K562 (cell line): Measurements from ENCODE around the gene H3-3A. TPM values are rescaled to one million over a fixed set of nuclear protein-coding genes. Genes with fewer than 3 reads are reported as not detected.
"Not testable (repeated sequence)": the region's sequence is repeated elsewhere in the genome, so short reads cannot be mapped to it uniquely, and the experiment has no call there.

Source experiments
- ATAC-seq: fragments of 200-7000 bp; cut with Tn5 transposase; 3 replicates; pipeline ENCODE4 v1.9.1; 2020; ENCODE audit warnings: moderate library complexity
- BruUV-seq: library from RNA; stranded (reverse); fragments of 400-500 nt; replicated peaks from 2 replicates; lab custom pipeline; 2021; lab: Mats Ljungman, UMichigan
- CTCF ChIA-PET: fragments of 300-600 bp; formaldehyde crosslinking; extraction: SDS; loops from one replicate; lab custom pipeline; 2021; ENCODE audit warnings: low intra/inter-chr PET ratio; lab: Yijun Ruan, JAX
- POLR2A ChIA-PET: fragments of 300-600, 350-650 bp; sonication (Branson Sonifier 250); formaldehyde crosslinking; extraction: SDS; loops from one replicate; lab custom pipeline; 2021; ENCODE audit warnings: antibody characterized with exemption, inconsistent platforms; lab: Yijun Ruan, JAX
- DNase-seq, 4 experiments: peaks; one replicate each; pipeline versions ENCODE4 v3.0.0 to v3.0.0-alpha.2; 2011 to 2018; ENCODE audit warnings: low spot score in 3 of 4, mixed read lengths in 3 of 4; ENCODE audit errors: extremely low read depth in 1 of 4
- FAIRE-seq: peaks from 2 replicates; lab custom pipeline; 2011; peaks lifted over from hg19 to GRCh38; lab: Jason Lieb, UNC
- H2AFZ ChIP-seq: 2 replicates; pipeline ENCODE4 v1.6.0; 2011; ENCODE audit warnings: low read depth, low read length, control low read depth, inconsistent platforms
- H3K27ac ChIP-seq: fragments of 200-600 bp; 3 replicates; pipeline ENCODE4 v1.8.0; 2011; ENCODE audit warnings: low read depth, mild to moderate bottlenecking, control low read depth, inconsistent platforms, low read length, moderate library complexity, mixed read lengths; ENCODE audit errors: extremely low read depth
- H3K27me3 ChIP-seq, 2 experiments: fragments of 300-600 bp in 1 of 2; 2 replicates in 1 of 2; 3 replicates in 1 of 2; pipeline versions ENCODE4 v1.6.0 to v1.8.0; 2011; ENCODE audit warnings: inconsistent platforms in 2 of 2, low read length in 2 of 2, mild to moderate bottlenecking in 1 of 2, mixed read lengths in 1 of 2, moderate library complexity in 1 of 2; ENCODE audit not compliant: control insufficient read depth in 2 of 2, insufficient read depth in 2 of 2
- H3K36me3 ChIP-seq: fragments of 300-600 bp; 3 replicates; pipeline ENCODE4 v1.8.0; 2011; ENCODE audit warnings: mild to moderate bottlenecking, low read length, inconsistent platforms; ENCODE audit not compliant: control insufficient read depth, insufficient read depth
- H3K4me1 ChIP-seq, 2 experiments: fragments of 200-600 bp in 1 of 2; replicated peaks in 1 of 2; 2 replicates in 1 of 2; 3 replicates in 1 of 2; pipeline versions ENCODE4 v1.5.1 to v1.8.0; 2011; ENCODE audit warnings: inconsistent platforms in 2 of 2, low read length in 2 of 2, mild to moderate bottlenecking in 1 of 2, mixed read lengths in 1 of 2, moderate library complexity in 1 of 2; ENCODE audit not compliant: control insufficient read depth in 2 of 2, insufficient read depth in 2 of 2
- H3K4me2 ChIP-seq: 2 replicates; pipeline ENCODE4 v1.6.1; 2011; ENCODE audit warnings: low read length, control low read depth, inconsistent platforms, mixed read lengths; ENCODE audit not compliant: insufficient read depth
- H3K4me3 ChIP-seq: fragments of 200-600 bp; sonication (generic), shearing (Covaris generic); 2 replicates; pipeline ENCODE4 v1.5.1; 2016; ENCODE audit warnings: control low read depth, inconsistent platforms
- H3K79me2 ChIP-seq: fragments of 200-600 bp; 3 replicates; pipeline ENCODE4 v1.8.0; 2011; ENCODE audit warnings: low read length, inconsistent platforms; ENCODE audit not compliant: control insufficient read depth, insufficient read depth
- H3K9ac ChIP-seq, 2 experiments: 2 replicates each; pipeline versions ENCODE4 v1.6.0 to v1.6.1; 2011; ENCODE audit warnings: low read depth in 2 of 2, low read length in 2 of 2, control low read depth in 1 of 2, inconsistent platforms in 1 of 2, mild to moderate bottlenecking in 1 of 2, mixed read lengths in 1 of 2; ENCODE audit not compliant: insufficient read depth in 1 of 2
- H3K9me1 ChIP-seq: one replicate; pipeline ENCODE4 v1.6.0; 2011; ENCODE audit warnings: inconsistent platforms, mild to moderate bottlenecking, low read length, moderate library complexity; ENCODE audit not compliant: control insufficient read depth, insufficient read depth
- H3K9me3 ChIP-seq: replicated peaks from 2 replicates; pipeline ENCODE4 v1.5.1; 2011; ENCODE audit warnings: low read depth, low read length, inconsistent platforms; ENCODE audit not compliant: control insufficient read depth, insufficient read depth
- H4K20me1 ChIP-seq: replicated peaks from 2 replicates; pipeline ENCODE4 v1.6.1; 2011; ENCODE audit warnings: low read length, inconsistent platforms, mixed read lengths; ENCODE audit not compliant: control insufficient read depth, insufficient read depth
- BCOR ChIP-seq: fragments of 450-650 bp; IDR thresholded peaks from 2 replicates; pipeline ENCODE4 v1.6.1; 2016
- RBM25 ChIP-seq: fragments of 200-400 bp; formaldehyde crosslinking; IDR thresholded peaks from 2 replicates; pipeline ENCODE4 v1.6.1; 2018; ENCODE audit warnings: low read length, low read depth, moderate library complexity; ENCODE audit not compliant: severe bottlenecking
- SNAPC5 ChIP-seq: fragments of 250-450 bp; sonication (Bioruptor Pico); IDR thresholded peaks from 2 replicates; pipeline ENCODE4 v1.8.0; 2021; ENCODE audit warnings: moderate library complexity, mild to moderate bottlenecking, inconsistent platforms
- ZNF146 ChIP-seq: IDR thresholded peaks from one replicate; pipeline ENCODE4 v1.6.1; 2018; ENCODE audit warnings: missing compliant biosample characterization; ENCODE audit not compliant: unreplicated experiment
- WGBS: fragments of 100-300 bp; shearing (Covaris generic); methylation state at CpG from one replicate; pipeline ENCODE4 v1.1.6; 2016; ENCODE audit warnings: low coverage, mixed read lengths; ENCODE audit not compliant: insufficient coverage; ENCODE audit errors: missing lambda C conversion rate; 5-methylcytosine and 5-hydroxymethylcytosine counted together
- in situ Hi-C: fragments of 300-500 bp; cut with MboI; formaldehyde crosslinking; loops from 4 replicates; pipeline ENCODE4 v1.15.0; 2018; ENCODE audit warnings: inconsistent platforms, mixed read lengths
- intact Hi-C: fragments of 100-400 bp; cut with micrococcal nuclease; formaldehyde crosslinking; loops from 2 replicates; pipeline ENCODE4 v1.14.2; 2022
- polyA plus RNA-seq, 8 experiments: library from polyadenylated mRNA; depleted of rRNA in 4 of 8; stranded (reverse) in 5 of 8; unstranded in 3 of 8; fragments of >200 nt; fragmentation: Nextera tagmentation in 2 of 8; fragmentation: Illumina TruSeq in 1 of 8; extraction: Ambion mirVana in 2 of 8; extraction: Trizol in 1 of 8; gene quantifications; 2 replicates each; pipeline versions ENCODE4 v1.2.1 to v1.2.3, GENCODE V29; 2011 to 2014; ENCODE audit warnings: inconsistent platforms in 1 of 8, missing spikeins in 1 of 8
- total RNA-seq, 7 experiments: library from RNA; depleted of rRNA in 6 of 7; stranded (reverse); fragments of >200 nt in 6 of 7; fragmentation: Illumina TruSeq in 2 of 7; extraction: Trizol in 2 of 7; gene quantifications; 2 replicates each; pipeline versions ENCODE4 v1.2.1 to v1.2.3, GENCODE V29; 2011 to 2021; ENCODE audit warnings: low replicate concordance in 1 of 7

Gene H3-3A
- total and polyA plus RNA-seq, 9 of the 15 experiments (the other 6 are each of a cell fraction or from before 2014, with no cell fraction given): 426 to 1,083 (median 591) TPM

GRCh38 chr1:226091461-226091860 is 28.9 kb downstream of the H3-3A start:
- no peaks in the 10 kb centered on the region for H3K27me3 ChIP-seq
- H3K9ac ChIP-seq: no peak overlapping the region
- peaks cover 0 to 8% of the 10 kb centered on the region in 2 experiments; a peak in 3 of 5 replicates for H3K4me1 ChIP-seq
- in situ Hi-C loops: no loop called here
- H3K9me1 ChIP-seq: no peaks in the 10 kb centered on the region
- no TSS peak for BruUV-seq
- H3K4me3 ChIP-seq: no peak overlapping the region
- no peak overlapping the region for H2AFZ ChIP-seq
- POLR2A ChIA-PET: interaction anchor here (0.9 to 1.1 kb wide), 2 partner anchors 11 to 29 kb away, joined by 3 to 5 read pairs; partner anchors contain the start of gene H3-3A
- H3K79me2 ChIP-seq: no peaks in the 10 kb centered on the region
- intact Hi-C loops: no loop called here
- FAIRE-seq: no peak
- WGBS: 46% methylated on average over 1 of the region's 1 CpG
- no peak for TF ChIP-seq SNAPC5 (CRISPR knock-in tag)
- H3K4me2 ChIP-seq: no peak overlapping the region
- H3K36me3 ChIP-seq: no peaks in the 10 kb centered on the region
- H3K27ac ChIP-seq: no peak overlapping the region
- ATAC-seq: no peak
- no peaks in the 10 kb centered on the region for H4K20me1 ChIP-seq
- DNase-seq: no peak
- H3K9me3 ChIP-seq: no peaks in the 10 kb centered on the region
- CTCF ChIA-PET: no interaction called here

GRCh38 chr1:226092048-226092820 is 29.7 kb downstream of the H3-3A start:
- CTCF ChIA-PET, in situ Hi-C loops, H3K9me1 ChIP-seq, H3K9me3 ChIP-seq, H3K36me3 ChIP-seq, H3K27me3 ChIP-seq, intact Hi-C loops, H3K4me1 ChIP-seq, DNase-seq, H3K79me2 ChIP-seq, H3K27ac ChIP-seq, H4K20me1 ChIP-seq, BruUV-seq, H2AFZ ChIP-seq, H3K4me2 ChIP-seq, H3K4me3 ChIP-seq, FAIRE-seq, H3K9ac ChIP-seq, ATAC-seq: not testable (repeated sequence)
- POLR2A ChIA-PET: interaction anchor here (0.9 to 1.8 kb wide), 5 partner anchors 9 to 30 kb away, joined by 3 to 11 read pairs (median 4); partner anchors contain the start of gene H3-3A
- peak; percentile 88 for TF ChIP-seq ZNF146 (CRISPR knock-in tag)
- TF ChIP-seq RBM25: peak; percentile 58
- 0 out of 2 replicates have a peak, but pooled peaks have one; percentile 35 for TF ChIP-seq BCOR
- WGBS: 56% methylated on average over 10 of the region's 10 CpGs
